A549 treated with AZD2906 at 1 μM for 4 hours (cell line): ENCODE measurements around the gene OTULINL. TPM values are rescaled to one million over a fixed set of nuclear protein-coding genes. Genes with fewer than 3 reads are reported as not detected.

Experiments used
- total RNA-seq: library from RNA; stranded (reverse); fragments of 200-300 nt; extraction: Qiagen RNA extraction; gene quantifications from 5 replicates; pipeline ENCODE4 v1.2.3, GENCODE V29; 2022

OTULINL gene
- 22.6 to 28.6 TPM (median 26.3 TPM) in 5 replicates for total RNA-seq

GRCh38 chr5:14581106-14581890 is at the start of gene OTULINL:
TSS of gene OTULINL (plus strand) at chr5:14581792. CDS start at chr5:14581895, 103 bp downstream.

Other genes starting within 250 kb of the OTULINL start
- gene OTULIN, start 82.9 kb downstream of the OTULINL start, total RNA-seq, result 19.9 to 22.6 TPM (median 20.3 TPM) in 5 replicates